HG03280 (cell line): ENCODE measurements around the gene SEC16B.
"Not testable (repeated sequence)": the region's sequence is repeated elsewhere in the genome, so short reads cannot be mapped to it uniquely, and the experiment has no call there.

Experiments used
- ATAC-seq: cut with Tn5 transposase; IDR thresholded peaks from one replicate; pipeline ENCODE4 v1.9.1; 2021; ENCODE audit warnings: mild to moderate bottlenecking, moderate library complexity; ENCODE audit not compliant: unreplicated experiment

Gene SEC16B, protein sequence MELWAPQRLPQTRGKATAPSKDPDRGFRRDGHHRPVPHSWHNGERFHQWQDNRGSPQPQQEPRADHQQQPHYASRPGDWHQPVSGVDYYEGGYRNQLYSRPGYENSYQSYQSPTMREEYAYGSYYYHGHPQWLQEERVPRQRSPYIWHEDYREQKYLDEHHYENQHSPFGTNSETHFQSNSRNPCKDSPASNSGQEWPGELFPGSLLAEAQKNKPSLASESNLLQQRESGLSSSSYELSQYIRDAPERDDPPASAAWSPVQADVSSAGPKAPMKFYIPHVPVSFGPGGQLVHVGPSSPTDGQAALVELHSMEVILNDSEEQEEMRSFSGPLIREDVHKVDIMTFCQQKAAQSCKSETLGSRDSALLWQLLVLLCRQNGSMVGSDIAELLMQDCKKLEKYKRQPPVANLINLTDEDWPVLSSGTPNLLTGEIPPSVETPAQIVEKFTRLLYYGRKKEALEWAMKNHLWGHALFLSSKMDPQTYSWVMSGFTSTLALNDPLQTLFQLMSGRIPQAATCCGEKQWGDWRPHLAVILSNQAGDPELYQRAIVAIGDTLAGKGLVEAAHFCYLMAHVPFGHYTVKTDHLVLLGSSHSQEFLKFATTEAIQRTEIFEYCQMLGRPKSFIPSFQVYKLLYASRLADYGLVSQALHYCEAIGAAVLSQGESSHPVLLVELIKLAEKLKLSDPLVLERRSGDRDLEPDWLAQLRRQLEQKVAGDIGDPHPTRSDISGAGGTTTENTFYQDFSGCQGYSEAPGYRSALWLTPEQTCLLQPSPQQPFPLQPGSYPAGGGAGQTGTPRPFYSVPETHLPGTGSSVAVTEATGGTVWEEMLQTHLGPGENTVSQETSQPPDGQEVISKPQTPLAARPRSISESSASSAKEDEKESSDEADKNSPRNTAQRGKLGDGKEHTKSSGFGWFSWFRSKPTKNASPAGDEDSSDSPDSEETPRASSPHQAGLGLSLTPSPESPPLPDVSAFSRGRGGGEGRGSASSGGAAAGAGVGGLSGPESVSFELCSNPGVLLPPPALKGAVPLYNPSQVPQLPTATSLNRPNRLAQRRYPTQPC

DNA sequence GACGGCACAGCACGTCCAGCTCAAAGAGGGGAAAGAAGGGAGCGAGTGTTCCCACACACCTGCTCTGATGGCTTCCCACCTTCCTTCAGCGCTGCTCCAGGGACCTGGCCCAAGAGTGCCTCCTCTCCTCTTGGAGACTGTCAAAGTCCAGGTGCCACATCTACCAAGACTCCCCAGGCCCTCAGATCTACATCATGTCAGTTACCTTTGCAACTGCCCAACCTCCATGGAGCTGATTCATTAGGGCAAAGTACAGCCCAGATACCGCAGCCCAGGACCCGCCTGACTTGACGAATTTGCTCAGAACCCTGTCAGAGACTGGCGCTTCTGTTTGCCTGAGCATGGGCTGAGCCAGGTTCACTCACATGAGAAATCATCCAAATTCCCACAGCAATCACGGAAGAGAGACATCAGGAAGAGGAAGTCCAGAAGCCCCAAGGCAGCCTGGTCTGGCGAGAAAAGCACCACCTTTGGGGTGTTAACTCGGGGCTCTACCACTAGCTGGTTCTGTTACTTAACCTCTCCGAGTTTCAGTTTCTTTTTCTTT, at the start of gene SEC16B:
Gene SEC16B, minus strand, starts transcription at position 234 of the 547 bp plus-strand sequence. CDS start 2,077 bp downstream, outside the sequence.
- no peak for ATAC-seq

DNA sequence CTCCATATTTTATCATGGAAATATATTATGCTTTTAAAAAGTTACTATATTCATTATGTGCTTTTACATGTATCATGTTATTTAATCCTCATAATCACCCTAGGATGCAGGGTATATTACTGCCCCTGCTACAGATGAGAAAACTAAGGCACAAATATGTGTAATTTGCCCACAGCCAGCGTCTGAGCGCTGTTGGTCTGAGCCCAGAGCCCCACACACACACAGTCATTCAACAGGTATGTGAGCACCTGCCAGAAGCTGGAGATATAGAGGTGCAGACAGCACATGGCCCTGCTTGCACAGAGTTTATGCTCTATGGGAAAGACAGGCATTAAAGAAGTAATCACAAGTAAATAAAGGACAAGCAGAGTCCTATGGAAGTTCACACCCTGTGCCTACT, 49.8 kb upstream of the SEC16B start:
- ATAC-seq, result no peak

DNA sequence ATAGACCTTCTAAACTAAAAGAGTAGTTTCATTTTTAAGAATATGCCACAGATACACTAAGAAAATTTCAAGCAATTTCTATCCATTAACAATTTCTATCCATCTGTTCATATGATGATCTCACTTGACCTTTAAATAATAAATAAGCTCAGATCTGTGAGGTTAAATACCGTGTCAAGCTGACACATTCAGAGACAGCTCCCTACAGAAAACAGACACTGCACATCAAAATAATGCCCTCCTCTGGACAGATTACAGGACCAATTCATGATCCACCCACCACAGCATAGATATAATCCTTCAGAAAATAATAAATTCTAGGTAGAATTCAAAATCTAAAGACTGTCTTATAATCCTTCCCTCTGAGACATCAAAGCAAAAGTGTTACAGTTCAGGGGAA, 49.4 kb upstream of the SEC16B start:
- ATAC-seq, result no peak

DNA sequence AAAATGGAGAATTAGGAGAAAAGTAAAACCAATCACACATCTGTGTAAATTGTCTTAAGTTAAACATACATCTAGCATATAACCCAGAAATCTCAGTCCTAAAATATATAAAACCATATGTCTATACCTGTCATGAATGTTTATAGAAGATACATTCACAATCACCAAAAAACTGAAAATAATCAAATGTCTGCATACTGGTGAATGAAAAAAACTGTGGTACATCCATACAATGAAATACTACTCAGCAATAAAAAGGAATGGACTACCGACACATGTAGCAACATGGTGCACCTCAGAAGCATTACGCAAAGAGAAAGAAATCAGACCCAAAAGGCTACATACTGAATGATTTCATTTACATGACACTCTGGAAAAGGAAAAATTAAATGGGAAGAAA, 47.7 kb upstream of the SEC16B start:
- no peak for ATAC-seq

DNA sequence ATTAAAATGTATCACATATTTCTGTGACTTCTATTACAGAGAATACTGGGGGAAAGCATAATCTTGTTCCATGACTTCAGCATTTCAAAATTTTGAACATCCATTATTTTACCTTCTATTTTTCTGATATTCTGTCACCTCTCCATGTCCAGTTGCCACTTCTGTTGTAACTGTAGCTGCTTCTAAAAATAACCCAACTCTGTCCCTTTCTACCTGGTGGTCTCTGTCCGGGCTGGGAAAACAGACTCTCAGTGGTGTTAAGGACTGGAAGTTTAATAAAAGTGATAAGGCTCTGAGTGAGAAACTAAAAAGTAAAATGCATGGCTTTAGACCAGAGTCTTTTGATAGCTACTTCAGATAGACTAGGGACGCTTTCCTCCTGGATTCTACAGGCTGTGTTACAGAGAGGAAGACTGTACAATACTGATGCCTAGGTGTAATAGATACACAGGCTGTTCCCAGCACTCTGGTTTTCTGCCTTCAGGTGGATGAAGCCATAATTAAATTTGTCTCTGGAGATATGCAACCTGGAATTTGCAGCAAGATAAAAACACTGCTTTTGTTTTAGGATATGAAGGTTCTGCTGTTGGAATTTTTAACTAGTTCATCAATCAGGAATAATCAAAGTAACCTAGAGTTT, 42.1 kb upstream of the SEC16B start:
- ATAC-seq, result no peak

DNA sequence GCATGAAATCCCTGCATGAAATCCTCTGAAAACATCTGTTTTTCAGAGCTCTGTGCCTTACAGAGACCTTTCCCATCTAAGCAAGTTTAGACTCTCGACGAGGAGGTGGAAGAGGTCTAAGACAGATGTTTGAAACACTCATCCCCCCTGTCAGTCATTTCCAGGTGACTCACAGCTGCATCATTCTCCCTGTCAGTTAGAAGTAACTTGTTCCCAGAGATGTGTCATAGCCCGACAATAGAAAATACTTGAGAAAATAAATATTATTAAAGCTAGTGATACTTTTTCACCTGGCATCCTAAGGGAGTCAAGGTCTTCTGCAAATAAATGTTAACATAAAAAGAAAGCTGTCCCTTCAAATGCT, 41.6 kb upstream of the SEC16B start:
- ATAC-seq, result no peak

DNA sequence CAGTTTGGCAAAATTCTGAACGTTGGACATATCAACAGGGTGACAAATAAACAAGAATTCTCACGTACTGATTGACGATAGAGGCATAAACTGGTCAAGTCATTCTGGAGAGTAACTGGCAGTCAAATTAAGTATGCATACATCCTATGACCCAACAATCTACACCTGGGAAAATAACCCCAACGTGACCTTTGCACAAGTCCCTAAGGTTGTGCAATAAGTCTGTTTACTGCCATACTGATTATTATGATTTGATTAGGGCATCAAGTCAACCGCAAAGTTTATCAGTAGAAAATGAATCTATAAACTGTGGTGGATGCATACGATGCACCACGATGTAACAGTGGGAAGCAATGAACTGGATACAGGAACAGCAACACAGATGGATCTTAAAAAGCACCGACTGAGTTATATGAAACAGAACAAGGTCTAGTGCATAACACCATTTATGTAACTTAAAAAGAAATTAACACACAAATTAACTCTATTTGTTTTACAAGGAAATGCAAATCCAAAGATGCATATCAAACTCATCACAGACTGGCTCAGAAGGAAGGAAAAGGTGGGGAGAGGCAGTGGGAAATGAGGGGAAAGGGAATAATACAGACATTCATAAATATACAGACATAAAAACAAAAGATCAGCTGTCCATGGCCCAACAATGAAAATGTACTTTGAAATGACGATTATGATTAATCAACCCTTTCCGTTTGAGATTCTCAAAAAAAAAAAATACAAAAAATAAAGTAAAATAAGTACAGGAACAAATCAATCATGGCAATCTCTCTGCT, 41.0 kb upstream of the SEC16B start:
- ATAC-seq, result no peak

DNA sequence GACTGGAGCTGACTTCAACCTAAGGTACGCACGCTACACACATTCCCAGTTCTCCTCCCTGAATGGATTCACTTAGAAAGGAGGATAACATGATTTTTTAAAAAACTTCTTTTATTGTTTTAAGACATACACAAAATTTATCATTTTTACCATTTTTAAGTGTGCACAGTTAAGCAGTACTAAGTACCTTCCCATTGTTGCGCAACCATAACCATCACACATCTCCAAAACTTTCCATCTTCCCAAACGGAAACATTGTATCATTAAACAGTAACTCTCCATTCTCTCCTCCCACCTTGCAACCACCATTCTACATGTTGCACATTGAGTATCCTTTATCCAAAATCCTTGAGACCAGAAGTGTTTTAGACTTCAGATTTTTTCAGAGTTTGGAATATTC, 36.2 kb upstream of the SEC16B start:
- no peak for ATAC-seq

DNA sequence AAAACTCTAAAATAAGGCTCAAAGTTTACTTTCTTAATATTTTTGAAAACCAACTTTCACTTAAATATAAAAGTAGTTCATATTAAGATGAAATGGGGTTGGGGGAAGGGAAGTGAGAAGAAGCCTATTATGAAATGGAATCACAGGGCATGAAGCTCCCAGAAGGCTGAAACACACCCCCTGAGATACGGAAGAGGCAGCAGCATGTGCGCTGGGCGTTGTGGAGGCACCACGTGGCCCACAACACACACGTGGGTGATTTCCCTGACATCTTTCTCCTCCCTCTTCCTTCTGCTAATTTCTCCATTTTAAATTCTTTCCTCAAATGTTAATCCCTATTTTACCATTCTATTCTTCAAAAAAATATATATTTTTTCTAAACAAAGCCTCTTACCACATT, 35.6 kb upstream of the SEC16B start:
- no peak for ATAC-seq

DNA sequence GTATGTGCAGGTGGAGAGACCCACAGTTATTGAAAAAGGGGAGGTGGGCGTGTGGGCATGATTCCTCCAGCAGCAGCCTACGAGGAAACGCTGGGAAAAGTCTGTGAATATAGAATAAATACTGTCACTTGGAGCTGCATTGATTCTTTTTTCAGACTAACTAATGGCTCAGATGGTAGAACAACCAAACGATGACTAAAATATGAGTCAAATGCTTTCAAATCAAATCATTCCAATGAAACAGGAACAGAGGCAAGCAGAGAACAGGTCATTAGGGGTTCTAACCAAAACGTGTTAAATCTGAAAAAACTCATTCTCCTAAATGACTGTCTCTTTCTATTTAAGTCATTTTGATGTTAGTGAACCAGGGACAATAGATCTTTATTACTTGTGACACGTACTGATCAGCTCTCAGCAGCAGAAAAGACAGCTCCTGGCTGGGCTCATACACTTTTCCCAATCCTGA, 35.1 kb upstream of the SEC16B start:
- no peak for ATAC-seq

DNA sequence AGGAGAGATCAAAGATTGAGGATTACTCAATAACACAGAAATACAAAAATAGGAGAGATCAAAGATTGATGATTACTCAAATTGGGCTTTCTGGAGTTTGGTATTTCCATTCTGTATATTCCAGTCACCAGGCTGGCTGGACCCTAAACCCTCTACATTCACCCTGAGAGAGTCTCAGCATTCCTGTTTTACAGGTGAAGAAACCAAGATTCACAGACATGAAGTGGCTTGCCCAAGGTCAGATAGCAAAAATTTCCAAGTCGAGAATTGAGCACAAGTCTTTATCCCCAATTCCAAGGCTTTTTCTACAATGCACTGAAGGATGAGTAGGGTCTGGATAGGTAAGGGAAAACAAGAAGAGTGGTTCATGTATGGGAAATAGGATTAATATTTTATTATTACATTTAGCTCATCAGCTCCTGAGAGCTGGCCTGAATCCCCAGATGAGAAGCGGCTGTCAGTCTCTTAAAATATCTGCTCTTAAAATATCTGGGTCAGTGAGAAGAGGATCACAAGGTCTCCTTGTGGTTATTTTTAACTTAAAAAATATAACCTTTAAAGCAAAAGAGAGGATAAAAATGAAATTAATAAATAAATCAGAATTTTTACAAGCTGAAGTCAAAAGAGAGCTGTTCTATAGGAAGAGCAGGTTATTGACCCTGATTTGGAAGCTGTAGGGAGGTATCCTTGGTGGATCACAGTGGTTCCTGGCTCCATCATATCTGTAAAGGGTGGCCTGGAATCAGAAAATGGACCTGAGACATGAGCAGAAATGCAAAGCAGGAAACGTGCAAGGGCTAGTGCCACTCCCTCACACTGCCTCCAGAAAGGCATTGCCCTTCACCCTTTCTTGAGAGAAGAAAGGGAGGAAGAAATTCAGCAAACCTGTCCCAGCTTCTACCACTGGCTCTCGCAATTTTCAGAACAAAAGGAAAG, 29.1 kb upstream of the SEC16B start:
- ATAC-seq, result no peak

DNA sequence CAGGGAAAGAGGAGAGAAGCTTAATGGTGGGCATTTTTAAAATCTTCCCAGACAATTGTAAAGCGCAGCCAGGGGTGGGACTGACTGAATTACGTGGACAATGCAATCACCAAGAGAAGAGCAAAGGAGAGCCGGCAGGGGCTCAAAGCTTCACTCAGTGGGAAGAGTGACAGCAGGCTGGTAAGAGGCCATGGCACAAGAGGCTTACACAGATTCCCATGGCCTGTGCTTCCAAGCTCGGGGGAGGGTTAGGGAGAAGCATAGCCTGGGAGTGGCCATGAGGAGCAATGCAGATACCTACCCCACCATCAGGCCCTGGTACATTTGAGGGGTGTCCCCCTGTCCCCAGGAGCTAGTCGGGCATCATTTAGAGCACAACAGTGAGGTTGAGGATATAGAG, 27.1 kb upstream of the SEC16B start:
- no peak for ATAC-seq

DNA sequence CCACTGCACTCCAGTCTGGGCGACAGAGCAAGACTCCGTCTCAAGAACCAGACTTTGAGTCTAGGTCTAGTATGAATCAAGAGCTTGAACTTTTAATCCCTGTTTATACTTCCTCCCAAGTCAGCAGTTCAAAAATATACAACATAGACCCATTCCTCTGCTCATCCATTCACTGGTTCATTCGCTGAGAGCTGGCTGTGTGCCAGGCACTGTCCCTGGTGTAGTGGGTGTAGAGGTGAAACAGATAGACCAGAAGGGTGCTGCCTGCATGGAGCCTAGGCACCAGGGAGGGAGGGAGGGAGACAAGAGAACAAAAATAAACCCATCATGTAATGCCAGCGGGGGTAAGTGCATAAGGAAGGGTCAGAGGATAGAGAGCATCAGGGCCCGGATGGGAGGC, 25.5 kb upstream of the SEC16B start:
- no peak for ATAC-seq

DNA sequence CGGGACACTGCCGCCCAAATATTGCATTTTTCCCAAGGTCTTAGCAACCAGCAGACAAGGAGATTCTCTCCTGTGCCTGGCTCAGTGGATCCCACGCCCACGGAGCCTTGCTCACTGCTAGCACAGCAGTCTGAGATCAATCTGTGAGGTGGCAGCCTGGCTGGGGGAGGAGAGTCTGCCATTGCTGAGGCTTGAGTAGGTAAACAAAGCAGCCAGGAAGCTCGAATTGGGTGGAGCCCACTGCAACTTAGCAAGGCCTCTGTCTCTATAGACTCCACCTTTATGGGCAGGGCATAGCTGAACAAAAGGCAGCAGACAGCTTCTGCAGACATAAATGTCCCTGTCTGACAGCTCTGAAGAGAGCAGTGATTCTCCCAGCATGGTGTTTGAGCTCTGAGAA, 16.4 kb upstream of the SEC16B start:
- not testable (repeated sequence) for ATAC-seq

DNA sequence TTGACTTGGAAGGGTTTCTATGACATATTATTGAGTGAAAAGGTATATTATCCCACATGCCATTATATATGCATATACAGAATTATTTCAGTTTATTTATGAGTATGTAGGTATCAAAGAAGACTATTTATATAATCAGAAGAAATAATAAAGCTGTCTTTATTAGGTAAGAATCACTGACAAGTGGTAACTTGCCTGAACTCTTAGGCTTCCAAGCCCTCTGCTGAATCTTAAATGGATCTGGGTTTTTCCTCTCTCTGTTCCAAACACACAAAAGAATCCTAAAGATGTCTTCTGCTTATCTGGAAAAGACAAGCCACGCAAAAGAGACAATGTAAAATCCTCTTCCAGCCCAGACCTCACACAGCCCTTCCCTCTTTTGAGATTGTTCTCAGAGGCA, 14.9 kb upstream of the SEC16B start:
- no peak for ATAC-seq

DNA sequence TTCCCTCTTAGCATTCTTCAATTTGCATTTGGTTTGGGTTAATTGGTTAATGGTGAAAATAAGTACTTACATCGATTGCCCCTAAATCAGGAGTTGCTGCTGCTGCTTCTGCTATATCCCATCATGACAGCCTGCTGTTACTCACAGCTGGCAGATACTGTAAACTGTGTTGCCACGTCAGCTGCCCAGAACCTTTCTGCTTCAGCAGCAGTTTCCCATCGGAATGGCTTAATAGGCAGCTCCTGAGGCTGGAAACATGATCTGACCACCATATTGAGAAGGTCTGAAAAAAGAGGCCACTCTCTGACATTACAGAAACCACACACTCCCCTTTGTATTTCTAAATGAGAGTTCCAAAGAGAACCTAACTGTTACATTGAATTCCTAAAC, 14.3 kb upstream of the SEC16B start:
- no peak for ATAC-seq

DNA sequence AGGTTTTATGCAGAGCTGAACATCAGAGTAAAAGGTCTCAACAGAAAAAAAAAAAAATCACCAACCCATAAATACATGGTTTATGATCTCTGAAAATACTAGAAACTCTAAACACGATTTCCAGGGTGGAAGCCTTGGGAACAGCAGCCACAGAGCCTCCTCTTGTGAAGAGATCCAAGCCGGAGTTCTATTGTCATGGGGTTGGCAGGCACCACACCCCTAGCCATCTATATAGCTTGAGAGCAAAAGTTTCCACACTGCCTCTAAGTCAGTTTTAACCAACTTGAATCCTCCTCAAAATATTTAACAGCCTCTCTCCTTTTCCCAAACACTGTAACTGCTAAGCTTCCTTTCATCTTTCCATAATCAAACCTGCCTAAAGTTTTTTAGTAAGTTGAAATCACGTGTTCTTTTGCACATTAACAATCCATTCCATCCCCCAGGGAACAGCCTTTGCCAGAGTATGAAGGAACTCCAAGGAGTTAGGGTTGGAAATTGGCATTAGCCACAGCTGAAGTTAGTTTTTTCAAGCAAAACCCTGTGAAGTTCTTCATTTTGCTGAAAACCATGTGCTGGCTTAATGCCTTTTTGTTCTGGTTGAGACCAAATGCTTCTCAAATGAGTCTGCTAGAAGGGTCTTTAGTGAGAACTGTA, 13.8 kb upstream of the SEC16B start:
- no peak for ATAC-seq

DNA sequence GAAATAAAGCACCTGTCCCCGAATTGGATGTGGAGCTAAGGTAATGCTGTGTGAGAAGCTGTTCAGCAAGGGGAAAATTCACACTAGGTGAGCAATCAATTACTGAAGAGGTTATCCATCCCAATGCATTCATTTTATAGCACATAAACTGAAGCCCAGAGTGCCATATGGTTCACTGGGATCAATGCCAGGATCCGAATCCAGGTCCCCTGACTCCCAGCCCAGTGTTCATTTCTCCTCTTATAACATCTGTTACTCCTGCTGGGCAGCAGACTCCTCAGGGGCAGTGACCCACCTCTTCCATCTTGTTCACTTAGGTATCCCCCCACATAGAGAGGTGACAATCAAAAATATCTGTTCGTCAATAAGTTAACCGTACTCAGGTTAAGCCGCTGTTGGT, 13.2 kb upstream of the SEC16B start:
- ATAC-seq, result no peak

DNA sequence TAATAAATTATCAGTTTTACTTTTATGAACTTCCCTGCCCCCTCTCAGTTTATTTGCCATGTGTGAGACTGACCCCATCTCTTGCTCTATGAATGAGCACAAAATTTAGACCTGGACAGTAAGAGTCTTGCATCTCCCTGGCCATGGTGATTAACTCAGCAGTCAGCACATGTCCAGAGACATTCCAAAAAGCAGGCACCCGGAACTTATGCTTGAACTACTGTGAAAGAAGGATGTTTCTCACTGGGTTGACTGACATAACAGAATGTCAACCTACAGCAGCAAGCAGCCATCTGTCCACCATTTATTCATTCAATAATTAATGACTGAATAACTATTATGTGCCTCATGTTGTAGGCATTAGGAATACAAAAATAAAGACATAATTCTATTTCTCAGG, 11.3 kb upstream of the SEC16B start:
- ATAC-seq, result no peak
